Activated CD8-positive, alpha-beta memory T cell treated with anti-CD3 and anti-CD28 coated beads, Interleukin-2, amount 50 U/mL, for 1 hour (primary cell): ENCODE measurements around the gene HSPA12A.

ENCODE experiments used
- DNase-seq: peaks from one replicate; pipeline ENCODE4 v3.0.0-alpha.2; 2020; ENCODE audit errors: extremely low read depth

Gene HSPA12A

GRCh38 chr10:116630020-116630419 lies 112.3 kb downstream of the HSPA12A start:
- DNase-seq: no peak

- no peak for DNase-seq
These were observed 113.0 kb downstream of the HSPA12A start for GRCh38 chr10:116629340-116629739.

GRCh38 chr10:116627386-116627933 lies 114.9 kb downstream of the HSPA12A start:
- DNase-seq: no peak

GRCh38 chr10:116626815-116627214 lies 115.6 kb downstream of the HSPA12A start:
- DNase-seq: no peak

- DNase-seq: no peak
These were observed 116.5 kb downstream of the HSPA12A start for GRCh38 chr10:116625845-116626244.

- DNase-seq: no peak
These were observed 120.3 kb downstream of the HSPA12A start for GRCh38 chr10:116621934-116622655.

- DNase-seq: no peak
These were observed 120.9 kb downstream of the HSPA12A start for GRCh38 chr10:116621476-116621875.
